ENCODE measurements around the gene SLC7A7. TPM values are rescaled to one million over a fixed set of nuclear protein-coding genes. Genes with fewer than 3 reads are reported as not detected.

The SLC7A7 gene
- total and polyA plus RNA-seq, 10 of the 15 experiments (the other 5 are each of a cell fraction or from before 2014, with no cell fraction given): 27.8 to 79.2 (median 50.8) TPM

DNA sequence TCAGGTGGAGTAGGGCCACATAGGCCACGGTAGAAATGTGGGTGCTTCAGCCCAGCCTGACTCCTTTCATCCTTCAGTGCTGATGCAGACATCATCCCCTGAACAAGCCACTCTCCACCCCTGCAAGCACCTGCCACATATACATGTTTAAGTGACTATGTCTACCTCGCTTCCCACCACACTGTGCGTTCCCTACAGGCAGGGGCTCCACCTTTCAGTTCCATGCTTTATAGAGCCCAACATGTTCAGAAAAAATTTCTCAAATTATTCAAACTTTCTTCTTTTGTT, 11.6 kb downstream of the SLC7A7 start (continued):
- TF ChIP-seq, protein P1, sequence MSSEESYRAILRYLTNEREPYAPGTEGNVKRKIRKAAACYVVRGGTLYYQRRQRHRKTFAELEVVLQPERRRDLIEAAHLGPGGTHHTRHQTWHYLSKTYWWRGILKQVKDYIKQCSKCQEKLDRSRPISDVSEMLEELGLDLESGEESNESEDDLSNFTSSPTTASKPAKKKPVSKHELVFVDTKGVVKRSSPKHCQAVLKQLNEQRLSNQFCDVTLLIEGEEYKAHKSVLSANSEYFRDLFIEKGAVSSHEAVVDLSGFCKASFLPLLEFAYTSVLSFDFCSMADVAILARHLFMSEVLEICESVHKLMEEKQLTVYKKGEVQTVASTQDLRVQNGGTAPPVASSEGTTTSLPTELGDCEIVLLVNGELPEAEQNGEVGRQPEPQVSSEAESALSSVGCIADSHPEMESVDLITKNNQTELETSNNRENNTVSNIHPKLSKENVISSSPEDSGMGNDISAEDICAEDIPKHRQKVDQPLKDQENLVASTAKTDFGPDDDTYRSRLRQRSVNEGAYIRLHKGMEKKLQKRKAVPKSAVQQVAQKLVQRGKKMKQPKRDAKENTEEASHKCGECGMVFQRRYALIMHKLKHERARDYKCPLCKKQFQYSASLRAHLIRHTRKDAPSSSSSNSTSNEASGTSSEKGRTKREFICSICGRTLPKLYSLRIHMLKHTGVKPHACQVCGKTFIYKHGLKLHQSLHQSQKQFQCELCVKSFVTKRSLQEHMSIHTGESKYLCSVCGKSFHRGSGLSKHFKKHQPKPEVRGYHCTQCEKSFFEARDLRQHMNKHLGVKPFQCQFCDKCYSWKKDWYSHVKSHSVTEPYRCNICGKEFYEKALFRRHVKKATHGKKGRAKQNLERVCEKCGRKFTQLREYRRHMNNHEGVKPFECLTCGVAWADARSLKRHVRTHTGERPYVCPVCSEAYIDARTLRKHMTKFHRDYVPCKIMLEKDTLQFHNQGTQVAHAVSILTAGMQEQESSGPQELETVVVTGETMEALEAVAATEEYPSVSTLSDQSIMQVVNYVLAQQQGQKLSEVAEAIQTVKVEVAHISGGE (CRISPR knock-in tag; IDR thresholded peaks at IDR 0.05): no peak
- TF ChIP-seq, protein P2, sequence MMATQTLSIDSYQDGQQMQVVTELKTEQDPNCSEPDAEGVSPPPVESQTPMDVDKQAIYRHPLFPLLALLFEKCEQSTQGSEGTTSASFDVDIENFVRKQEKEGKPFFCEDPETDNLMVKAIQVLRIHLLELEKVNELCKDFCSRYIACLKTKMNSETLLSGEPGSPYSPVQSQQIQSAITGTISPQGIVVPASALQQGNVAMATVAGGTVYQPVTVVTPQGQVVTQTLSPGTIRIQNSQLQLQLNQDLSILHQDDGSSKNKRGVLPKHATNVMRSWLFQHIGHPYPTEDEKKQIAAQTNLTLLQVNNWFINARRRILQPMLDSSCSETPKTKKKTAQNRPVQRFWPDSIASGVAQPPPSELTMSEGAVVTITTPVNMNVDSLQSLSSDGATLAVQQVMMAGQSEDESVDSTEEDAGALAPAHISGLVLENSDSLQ (IDR thresholded peaks at IDR 0.05): no peak
- TF ChIP-seq FOXM1 (IDR thresholded peaks at IDR 0.05; ENCODE audit: low read depth, low read length): no peak
- TF ChIP-seq SRF (IDR thresholded peaks at IDR 0.05; ENCODE audit: low read depth in 2 of 2, low read length in 2 of 2): no peak
- no peak for TF ChIP-seq CREB1 (IDR thresholded peaks at IDR 0.05; ENCODE audit: low read depth)
- no peak for TF ChIP-seq ATF7 (IDR thresholded peaks at IDR 0.05; ENCODE audit: low read depth)
- no peak for TF ChIP-seq BCL11A (IDR thresholded peaks at IDR 0.05; ENCODE audit: low read depth, low read length)
- TF ChIP-seq, protein P3, sequence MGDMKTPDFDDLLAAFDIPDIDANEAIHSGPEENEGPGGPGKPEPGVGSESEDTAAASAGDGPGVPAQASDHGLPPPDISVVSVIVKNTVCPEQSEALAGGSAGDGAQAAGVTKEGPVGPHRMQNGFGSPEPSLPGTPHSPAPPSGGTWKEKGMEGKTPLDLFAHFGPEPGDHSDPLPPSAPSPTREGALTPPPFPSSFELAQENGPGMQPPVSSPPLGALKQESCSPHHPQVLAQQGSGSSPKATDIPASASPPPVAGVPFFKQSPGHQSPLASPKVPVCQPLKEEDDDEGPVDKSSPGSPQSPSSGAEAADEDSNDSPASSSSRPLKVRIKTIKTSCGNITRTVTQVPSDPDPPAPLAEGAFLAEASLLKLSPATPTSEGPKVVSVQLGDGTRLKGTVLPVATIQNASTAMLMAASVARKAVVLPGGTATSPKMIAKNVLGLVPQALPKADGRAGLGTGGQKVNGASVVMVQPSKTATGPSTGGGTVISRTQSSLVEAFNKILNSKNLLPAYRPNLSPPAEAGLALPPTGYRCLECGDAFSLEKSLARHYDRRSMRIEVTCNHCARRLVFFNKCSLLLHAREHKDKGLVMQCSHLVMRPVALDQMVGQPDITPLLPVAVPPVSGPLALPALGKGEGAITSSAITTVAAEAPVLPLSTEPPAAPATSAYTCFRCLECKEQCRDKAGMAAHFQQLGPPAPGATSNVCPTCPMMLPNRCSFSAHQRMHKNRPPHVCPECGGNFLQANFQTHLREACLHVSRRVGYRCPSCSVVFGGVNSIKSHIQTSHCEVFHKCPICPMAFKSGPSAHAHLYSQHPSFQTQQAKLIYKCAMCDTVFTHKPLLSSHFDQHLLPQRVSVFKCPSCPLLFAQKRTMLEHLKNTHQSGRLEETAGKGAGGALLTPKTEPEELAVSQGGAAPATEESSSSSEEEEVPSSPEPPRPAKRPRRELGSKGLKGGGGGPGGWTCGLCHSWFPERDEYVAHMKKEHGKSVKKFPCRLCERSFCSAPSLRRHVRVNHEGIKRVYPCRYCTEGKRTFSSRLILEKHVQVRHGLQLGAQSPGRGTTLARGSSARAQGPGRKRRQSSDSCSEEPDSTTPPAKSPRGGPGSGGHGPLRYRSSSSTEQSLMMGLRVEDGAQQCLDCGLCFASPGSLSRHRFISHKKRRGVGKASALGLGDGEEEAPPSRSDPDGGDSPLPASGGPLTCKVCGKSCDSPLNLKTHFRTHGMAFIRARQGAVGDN (IDR thresholded peaks at IDR 0.05): no peak
- no peak for TF ChIP-seq ZSCAN29 (IDR thresholded peaks at IDR 0.05)
- no peak for TF ChIP-seq HDAC6 (IDR thresholded peaks at IDR 0.05; ENCODE audit: unreplicated experiment)
- TF ChIP-seq, protein P4, sequence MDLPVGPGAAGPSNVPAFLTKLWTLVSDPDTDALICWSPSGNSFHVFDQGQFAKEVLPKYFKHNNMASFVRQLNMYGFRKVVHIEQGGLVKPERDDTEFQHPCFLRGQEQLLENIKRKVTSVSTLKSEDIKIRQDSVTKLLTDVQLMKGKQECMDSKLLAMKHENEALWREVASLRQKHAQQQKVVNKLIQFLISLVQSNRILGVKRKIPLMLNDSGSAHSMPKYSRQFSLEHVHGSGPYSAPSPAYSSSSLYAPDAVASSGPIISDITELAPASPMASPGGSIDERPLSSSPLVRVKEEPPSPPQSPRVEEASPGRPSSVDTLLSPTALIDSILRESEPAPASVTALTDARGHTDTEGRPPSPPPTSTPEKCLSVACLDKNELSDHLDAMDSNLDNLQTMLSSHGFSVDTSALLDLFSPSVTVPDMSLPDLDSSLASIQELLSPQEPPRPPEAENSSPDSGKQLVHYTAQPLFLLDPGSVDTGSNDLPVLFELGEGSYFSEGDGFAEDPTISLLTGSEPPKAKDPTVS (IDR thresholded peaks at IDR 0.05; ENCODE audit: low read depth, low read length): no peak
- no peak for TF ChIP-seq SREBF2 (IDR thresholded peaks at IDR 0.05; ENCODE audit: low read length)
- peak; percentile 52; the same call in 1 of the 2 replicates for TF ChIP-seq POLR2A (IDR thresholded peaks at IDR 0.05; ENCODE audit: low read depth, low read length)
- no peak for TF ChIP-seq IRF4 (IDR thresholded peaks at IDR 0.05; ENCODE audit: low read depth, low read length)
- TF ChIP-seq NFYB (IDR thresholded peaks at IDR 0.05; ENCODE audit: insufficient read depth, low read depth, low read length): no peak
- TF ChIP-seq SPI1 (IDR thresholded peaks at IDR 0.05; ENCODE audit: borderline replicate concordance, insufficient read depth, low read depth, low read length): no peak
- peak; percentile 49; the same call in 1 of the 2 replicates for TF ChIP-seq POLR2AphosphoS5 (IDR thresholded peaks at IDR 0.05; ENCODE audit: low read length)
- no peak for TF ChIP-seq CEBPB (IDR thresholded peaks at IDR 0.05; ENCODE audit: borderline replicate concordance in 1 of 2, low read depth in 2 of 2, low read length in 2 of 2)
- no peak; the same call in 1 of the 2 replicates for TF ChIP-seq SMC3 (IDR thresholded peaks at IDR 0.05; ENCODE audit: borderline replicate concordance, low read length)
- no peak for TF ChIP-seq HCFC1 (IDR thresholded peaks at IDR 0.05; ENCODE audit: low read length)
- TF ChIP-seq POU2F2 (IDR thresholded peaks at IDR 0.05; ENCODE audit: borderline replicate concordance, low read depth, low read length): 0 out of 3 replicates have a peak, but pooled peaks have one; percentile 4
- TF ChIP-seq CREM (IDR thresholded peaks at IDR 0.05; ENCODE audit: low read depth): no peak
- TF ChIP-seq STAT3 (IDR thresholded peaks at IDR 0.05; ENCODE audit: low read depth, low read length): no peak

All from GM12878 (cell line).